DMS153 treated with DMSO at 0.1 percent for 48 hours (cell line): Measurements from ENCODE around the gene SH3RF1.
"Not testable (repeated sequence)": the region's sequence is repeated elsewhere in the genome, so short reads cannot be mapped to it uniquely, and the experiment has no call there.

Experiments used
- DNase-seq: peaks from one replicate; lab custom pipeline; 2025; ENCODE audit not compliant: unreplicated experiment; lab: John Stamatoyannopoulos, UW

SH3RF1 gene

DNA sequence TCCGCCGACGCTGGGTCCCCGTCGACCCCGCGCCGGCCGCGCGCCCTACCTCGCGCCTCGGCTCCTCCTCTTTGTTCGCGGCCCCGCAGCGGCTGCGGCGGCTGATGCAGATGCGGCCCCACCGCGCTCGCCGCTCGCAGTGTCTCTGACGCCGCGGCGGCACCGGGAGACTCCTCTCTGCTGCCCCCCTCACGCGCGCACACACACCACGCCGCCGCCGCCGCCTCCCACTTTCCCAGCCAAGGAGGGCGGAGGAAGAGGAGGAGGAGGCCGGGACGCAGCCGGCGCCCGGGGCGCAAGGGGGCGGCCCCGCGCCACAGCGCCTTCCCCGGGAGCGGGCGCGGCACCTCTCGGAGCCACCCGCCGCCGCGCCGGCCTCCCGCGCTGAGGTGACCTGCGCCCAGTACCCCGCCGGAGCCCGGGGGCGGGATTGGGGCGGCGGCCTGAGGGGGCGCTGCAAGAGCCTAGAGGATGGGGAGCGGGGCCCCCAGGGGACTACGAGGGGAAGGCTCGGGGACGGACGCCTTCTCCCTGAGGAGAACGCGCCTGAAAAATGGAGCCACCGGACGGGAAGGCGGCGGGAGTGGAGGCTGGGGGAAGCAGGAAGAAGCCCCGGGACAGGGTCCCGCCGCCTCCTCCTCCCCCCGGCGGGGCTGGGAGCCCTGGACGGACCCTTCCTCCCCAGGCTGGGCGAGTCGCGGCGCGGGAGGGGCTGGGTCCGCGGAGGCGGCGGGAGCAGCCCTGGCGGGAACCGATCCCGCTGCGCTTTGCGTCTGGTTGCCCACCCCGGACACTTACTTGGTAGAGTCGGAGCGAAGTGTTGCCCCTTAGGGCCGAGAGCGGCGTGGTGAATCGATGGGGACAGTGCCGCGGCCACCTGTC lies at the start of gene SH3RF1:
SH3RF1 (minus strand) TSS at position 147 of the 882 bp plus-strand sequence. CDS start 1,744 bp downstream, outside the sequence.
- peak; percentile 65 for DNase-seq

DNA sequence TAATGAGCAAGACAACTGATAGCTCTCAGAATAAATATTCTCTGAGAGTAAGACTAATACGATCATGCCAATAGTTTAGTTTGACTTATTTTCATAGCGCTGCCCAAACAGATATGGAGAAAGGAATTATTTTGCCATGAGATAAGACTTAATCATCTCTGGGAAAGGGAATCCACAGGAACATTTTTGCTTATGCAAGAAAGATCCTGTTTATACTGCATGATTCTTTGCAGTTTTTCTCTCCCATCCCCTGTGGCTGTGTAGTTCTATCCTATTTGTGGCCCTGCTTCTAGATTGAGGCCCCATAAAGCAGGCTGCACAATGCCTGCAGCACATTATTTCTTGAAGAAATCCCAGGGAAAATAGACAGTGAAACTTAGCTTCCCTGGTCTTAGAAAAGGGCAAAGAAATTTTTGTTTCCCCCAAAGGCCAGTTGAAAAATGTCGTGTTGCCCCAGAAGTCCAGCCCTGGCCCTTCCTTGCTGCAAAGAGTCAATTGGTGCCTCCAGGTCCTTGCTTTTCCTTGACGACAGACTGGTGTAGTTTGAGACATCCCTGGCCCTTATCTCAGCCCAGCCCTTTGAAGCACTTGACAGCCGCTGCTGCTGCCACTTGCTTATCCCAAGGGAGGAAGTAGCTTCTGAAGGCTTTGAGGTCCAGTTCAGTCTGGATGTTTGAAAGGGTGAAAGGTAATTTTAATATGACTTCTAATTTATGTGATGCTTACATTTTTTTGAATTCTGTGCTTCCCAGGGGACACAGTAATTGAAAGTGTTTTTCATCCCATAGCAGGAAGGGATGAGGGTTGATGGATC lies 45.0 kb upstream of the SH3RF1 start:
- peak; percentile 9 for DNase-seq

DNA sequence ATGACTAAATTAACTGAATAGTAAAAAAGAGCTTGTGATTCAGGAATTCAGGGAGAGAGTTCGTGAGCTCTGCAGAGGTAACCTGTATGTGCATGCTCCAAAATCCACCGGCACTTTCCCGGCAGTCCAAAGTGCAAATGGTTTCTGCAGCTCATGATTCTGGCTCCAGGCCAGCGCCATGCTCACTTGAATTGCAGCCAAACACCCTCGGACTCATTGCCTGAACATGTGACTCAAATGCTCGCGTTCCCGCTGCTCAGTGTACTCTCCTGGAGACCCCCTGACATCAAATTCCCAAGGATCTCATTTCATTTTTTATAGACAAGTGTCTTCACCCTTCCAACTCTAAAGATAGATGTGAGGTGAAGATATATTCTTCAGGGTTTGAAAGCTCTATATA lies 44.1 kb upstream of the SH3RF1 start:
- DNase-seq, result peak; percentile 90

DNA sequence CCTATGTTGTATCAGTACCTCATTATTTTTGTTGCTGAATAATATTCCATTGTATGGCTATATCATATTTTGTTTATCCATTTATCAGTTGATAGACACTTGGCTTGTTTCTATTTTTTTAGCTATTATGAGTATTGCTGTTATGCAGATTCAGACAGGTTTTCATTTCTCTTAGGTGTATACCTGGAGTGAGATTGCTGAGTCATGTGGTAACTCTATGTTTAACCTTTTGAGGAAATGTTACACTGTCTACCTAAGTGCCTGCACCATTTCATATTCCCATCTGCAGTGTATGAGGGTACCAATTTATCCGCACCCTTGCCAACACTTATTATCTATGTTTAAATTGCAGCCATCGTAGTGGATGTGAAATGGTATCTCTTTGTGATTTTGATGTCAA lies 43.0 kb upstream of the SH3RF1 start:
- peak; percentile 5 for DNase-seq

DNA sequence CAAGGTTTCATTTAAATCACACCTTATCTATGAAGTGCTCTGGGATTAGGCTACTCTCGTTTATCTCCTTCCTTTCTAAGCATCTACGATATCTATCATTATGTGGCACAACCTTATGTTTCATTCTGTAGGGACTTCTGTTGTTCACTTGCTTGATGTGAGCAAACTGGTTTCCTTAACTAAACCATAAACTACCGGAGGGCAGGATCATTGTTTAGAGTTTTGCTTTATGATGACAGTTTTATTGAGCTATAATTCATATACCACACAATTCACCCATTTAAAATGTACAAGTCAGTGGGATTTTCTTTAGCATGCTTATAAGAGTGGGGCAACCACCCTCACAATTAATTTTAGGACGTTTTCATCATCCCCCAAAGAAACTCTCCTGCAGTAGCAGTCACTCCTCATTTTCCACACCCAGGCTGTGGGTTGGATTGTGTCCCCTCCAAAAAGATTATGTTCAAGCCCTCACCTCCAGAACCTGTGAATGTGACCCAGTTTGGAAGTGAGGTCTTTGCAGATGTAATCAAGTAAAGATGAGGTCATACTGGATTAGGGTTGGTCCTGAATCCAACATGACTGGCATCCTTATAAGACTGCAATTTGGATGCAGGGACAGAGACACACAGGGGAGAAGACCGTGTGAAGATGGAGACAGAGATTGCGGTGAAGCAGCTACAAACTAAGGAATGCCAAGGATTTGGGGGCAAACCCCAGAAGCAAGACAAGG lies 42.1 kb upstream of the SH3RF1 start:
- no peak for DNase-seq

DNA sequence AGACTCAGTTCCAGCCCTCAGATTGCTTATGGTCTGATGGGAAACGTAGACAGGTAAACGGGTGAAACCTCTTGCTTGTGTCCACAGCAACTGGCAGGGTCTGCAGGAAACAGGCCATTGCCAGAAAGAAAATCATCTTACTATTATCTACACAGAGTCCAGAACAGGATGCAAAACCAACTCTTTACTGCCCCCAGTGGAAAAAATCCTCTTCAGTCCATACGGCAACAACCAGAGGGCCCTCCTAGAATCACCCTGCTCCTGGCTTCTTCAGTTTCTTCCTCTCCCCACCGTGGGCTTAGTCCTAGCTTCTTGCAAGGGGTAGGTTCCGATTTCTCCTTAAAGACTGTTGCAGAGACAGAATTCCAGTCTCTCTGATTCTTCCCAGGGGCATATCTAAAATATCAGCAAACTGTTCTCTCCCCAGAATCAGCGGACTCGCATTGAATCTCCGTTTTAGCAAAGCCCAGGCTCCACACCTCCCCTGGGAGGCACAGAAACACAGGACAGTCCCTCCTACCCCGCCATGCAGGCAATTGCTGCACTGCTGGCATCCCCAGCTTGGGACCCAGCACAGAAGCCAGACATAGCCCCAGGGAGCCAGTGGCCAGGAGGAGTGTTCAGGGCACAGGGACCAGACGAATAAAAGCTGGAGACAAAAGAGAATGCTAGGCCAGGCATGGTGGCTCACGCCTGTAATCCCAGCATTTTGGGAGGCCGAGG lies 41.0 kb upstream of the SH3RF1 start:
- no peak for DNase-seq

DNA sequence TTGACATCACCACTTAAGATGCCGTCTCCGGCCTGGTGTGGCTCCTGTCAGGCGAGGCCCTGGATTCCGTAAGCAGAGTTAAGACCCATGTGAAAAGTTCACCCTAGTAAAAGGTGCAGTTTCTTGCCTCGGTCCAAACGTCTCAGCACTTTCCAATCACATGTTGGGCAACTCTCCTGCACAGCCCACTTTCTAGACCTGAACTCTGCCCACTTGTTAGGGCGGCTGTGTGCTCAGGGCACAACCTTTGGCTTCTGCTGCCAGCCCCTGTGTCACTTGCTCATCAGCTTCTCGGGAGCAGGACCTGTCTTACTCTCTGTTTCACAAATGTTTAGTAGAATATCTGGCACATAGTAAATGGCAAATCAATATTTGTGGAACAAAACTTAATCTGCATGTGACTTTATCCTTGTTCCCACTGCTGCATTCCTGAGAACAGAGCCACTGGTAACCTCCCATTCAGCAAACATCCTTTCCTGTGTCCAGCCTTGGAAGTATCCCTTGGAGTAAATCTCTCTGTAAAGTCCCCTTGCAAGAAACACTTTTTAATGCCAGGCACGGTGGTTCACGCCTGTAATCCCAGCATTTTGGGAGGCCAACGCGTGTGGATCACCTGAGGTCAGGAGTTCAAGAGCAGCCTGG lies 38.7 kb upstream of the SH3RF1 start:
- DNase-seq, result no peak

DNA sequence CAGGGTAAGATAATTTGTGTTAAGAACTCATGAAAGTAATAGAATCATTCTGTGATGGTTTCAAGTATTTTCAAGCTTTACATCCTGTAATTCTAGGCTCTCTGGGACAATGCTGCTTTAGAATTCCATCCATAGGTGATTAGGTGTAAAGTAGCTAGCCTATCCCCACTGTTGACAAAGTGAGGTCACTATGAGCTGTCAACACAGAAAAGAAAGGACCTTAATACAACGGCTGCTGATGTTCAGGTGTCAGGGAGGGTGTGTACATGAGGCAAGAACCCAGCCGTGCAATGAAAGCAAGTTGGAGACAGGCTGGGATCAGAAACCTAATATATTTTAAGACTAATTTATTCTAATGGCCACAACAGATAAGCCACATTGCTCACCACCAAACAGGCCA lies 36.8 kb upstream of the SH3RF1 start:
- DNase-seq, result peak; percentile 71

DNA sequence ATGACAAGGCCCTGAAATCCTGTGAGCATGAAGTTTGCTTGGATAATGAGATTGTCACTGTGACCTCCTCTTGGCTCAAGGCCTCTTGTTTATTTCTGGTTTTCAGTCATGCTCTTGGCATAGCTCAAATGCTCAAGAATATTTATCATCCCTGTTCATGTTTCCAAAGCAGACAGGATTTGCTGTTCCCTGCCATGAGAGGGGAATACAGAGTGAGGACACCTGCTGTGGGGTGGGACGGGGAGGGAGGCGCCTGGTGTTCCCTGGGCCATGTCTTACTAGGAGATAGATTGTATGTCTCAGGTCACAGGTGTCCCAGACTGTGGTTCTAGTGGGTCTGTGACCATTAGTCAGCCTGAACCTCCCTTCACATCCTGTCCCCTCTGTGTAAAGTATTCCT lies 34.9 kb upstream of the SH3RF1 start:
- no peak for DNase-seq

DNA sequence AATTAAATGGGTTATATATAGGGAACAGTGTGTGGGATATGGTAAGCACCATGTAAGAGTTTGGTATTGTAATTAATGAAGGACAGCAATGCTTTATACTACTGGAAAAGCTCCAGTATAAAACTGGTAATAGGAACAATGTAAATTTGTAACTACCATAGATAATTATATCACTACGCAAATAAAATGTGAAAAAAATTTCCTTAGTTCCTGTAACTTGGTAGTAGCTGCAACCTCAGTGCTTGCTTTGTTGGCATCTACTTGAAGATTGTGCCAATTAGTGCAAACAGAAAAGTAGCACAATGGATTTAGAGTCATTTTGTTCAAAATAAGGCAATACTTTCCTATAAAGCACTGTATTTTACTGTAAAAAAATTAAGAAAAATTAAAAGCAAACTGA lies 34.4 kb upstream of the SH3RF1 start:
- DNase-seq, result no peak

DNA sequence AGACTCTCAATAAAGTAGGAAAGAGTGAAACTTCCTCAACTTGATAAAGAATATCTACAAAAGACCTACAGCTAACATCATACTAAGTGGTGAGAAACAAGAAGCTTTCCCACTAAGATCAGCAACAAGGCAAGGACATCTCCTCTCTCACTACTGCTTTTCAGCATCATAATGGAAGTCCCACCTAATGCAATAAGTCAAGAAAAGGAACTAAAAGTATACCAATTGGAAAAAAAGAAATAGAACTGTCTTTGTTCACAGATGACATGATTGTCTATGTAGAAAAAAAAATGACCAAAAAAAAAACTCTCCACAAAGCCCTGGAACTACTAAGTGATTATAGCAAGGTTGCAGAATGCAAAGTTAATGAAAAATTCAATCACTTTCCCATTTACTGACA lies 25.1 kb upstream of the SH3RF1 start:
- no peak for DNase-seq

DNA sequence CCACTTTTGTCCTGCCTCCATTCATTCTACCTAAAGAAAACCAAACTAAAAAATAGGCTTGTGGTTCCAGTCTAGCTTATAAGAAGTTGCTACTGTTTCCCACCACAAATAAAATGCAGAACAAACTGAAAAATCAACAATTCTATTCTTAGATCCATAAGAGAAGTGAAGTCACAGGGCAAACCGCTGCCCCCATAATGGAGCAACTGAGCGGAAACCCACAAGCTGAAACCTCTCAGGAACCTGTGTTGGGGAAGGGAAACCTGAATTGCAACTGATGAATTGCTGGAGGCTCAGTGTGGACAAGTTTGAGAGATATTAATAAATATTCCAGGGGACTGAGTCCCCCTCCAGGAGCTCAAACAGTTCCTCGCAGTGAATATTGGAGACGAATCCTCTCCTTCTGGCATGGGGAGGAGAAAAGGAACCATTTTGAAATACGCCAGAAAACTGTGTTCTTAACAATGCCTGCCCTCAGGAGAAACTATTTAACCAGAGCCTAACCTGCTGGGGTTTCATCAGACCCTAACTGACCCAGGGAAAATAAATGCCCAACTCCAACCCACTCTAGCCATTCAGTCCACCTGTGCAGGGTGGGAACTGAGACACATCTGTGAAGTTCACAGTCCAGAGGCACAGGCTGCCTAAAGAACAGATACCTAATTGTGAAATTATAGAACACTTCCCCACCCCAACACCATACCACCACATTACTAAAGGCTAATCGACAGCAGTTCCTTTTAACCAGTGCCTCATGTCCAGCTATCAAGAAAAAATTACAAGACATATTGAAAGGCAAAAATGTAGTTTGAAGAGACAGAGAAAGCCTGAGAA lies 22.8 kb upstream of the SH3RF1 start:
- DNase-seq, result no peak

DNA sequence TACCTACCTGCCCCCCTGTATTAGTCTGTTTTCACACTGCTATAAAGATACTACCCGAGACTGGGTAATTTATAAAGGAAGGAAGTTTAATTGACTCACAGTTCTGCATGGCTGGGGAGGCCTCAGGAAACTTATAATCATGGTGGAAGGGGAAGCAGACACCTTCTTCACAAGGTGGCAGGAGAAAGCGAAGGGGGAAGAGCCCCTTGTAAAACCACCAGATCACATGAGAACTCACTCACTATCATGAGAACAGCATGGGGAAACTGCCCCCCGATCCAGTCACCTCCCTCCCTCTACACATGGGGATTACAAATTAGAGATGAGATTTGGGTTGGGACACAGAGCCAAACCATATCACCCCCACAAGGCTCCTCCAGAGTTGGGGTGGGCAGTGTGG lies 17.2 kb upstream of the SH3RF1 start:
- not testable (repeated sequence) for DNase-seq

DNA sequence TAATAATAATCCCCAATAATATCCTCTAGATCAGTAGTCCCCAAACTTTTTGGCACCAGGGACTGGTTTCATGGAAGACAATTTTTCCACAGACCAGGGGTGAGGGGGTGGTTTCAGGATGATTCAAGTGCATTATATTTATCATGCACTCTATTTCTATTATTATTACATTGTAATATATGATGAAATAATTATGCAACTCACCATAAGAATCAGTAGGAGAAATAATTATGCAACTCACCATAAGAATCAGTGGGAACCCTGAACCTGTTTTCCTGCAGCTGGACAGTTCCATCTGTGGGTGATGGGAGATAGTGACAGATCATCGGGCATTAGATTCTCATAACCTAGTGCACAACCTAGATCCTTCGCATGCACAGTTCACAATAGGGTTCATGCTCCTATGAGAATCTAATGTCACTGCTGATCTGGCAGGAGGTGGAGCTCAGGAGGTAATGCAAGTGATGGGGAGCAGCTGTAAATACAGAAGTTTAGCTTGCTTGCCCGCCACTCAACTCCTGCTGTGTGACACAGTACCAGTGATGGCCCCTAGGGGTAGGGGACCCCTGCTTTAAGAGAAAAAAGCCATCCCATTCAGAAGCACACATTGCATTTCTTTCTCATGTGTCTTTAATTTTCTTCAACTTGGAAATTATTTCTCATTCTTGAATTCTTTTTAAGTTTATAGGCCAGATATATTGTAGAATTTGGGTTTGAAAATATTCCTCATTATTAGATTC lies 16.0 kb upstream of the SH3RF1 start:
- DNase-seq, result no peak

DNA sequence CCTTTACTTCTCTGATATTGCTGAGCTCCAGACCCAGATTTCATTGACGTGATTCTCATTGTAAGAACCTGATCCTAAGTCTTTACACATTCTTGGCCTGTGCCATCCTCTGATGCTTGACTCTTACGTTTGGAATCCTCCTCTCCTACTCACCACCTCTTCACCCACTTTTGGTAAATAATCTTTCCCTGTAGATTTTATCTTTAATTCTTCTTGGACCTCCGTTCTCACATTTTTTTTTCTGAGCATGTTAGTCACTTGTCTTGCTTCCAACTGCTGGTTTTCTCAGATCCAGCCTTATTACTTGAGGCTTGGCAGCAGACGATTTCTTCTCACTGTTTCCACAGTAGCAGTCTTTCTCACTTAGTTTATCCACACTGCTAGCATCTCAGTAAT lies 12.4 kb upstream of the SH3RF1 start:
- no peak for DNase-seq

DNA sequence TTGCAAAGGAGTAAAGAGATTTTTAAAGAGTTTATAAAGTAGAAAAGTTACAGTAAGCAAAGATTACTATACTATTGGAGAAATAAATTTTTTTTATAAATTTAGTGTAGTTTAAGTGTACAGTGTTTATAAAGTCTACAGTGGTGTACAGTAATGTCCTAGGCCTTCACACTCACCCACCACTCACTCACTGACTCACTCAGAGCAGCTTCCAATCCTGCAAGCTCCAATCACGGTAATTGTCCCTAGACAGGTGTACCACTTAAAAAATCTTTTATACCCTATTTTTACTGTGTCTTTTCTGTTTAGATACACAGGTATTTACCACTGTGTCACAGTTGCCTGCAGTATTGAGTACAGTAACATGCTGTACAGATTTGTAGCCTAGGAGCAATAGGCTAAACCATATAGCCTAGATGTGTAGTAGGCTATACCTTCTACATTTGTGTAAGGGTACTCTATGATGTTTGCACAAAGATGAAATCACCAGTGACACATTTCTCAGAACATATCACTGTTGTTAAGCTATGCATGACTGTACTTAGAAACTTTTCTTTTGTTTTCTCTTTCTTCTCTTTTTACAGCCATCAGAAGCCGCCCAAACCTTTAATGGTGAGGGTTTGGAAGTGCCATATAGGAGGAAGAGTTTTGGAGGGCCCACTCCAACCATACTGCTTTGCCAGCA lies 11.8 kb upstream of the SH3RF1 start:
- no peak for DNase-seq

DNA sequence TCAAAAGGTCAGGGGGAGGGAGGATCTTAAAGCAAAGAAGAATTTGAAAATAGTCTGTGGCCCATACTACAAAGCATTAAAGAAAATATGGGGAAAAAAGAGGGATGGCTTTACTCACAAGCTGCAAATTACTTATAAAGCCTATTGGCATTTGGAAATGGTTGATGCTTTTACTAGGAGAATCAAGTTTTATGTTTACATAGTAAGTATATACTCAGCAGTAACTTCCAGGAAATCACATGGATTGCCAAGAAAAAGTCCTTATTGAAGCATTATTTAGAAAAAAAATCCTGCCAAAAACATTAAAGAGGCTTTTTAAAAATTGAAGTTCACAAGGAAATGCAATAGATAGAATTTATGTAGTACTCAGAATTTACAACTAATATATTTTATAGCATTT lies 8.4 kb upstream of the SH3RF1 start:
- no peak for DNase-seq

DNA sequence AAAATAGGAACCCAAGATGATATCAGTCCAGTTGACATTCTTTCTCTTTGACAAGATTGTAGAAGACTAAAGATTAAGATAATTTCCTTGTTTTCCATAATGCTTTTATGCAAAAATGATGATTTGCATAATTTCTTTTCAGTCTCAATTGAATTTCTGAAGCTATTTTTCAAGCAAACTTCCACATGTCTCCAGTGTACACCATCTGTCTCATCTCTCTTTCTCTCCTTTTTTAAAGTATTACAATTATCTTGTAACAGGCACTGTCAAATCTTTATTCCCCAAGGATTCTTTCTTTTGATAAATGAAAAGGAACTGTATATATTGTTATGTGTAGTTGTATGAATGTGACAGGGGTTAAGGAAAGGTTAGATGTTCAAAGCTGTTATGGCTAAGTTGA lies 7.9 kb upstream of the SH3RF1 start:
- no peak for DNase-seq
